ENCODE results near the gene CEPT1.

The CEPT1 gene

DNA sequence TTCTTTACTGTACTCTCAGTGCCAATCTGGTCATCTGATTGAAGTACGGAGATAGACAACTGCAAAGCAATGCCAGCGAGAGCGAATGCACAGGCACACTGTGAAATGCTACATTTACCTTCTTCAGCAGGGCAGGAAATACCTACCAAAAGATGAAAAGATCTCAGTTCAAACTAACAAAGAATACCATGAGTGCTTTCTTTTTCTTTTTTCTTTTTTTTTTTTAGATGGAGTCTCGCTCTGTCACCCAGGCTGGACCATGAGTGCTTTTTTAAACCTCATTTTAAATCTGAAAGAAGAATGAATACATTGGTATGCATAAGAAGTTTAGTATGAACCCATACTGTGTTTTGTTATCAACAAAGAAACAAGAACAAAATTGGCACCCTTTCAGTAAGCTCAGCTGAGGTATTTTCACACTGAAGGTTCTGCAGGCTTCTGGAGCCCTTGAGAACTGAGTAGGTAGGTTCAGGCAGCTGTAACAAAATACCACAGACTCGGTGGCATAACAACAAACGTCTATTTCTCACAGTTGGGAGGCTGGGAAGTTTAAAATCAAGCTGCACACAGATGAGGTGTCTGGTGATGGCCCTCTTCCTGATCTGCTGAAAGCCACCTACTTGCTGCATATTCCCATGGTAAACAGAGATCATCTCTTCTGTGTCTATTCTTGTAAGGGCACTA, 85.8 kb downstream of the CEPT1 start:
- H3K4me1 ChIP-seq (ENCODE audit: control insufficient read depth, low read depth, low read length), result peaks cover 10% of the 10 kb centered on the region
- no peaks in the 10 kb centered on the region for H3K9me3 ChIP-seq (ENCODE audit: control insufficient read depth, low read depth, low read length)
- H3K4me3 ChIP-seq (ENCODE audit: low read length), result no peak overlapping the region
- H3K27ac ChIP-seq (ENCODE audit: low read length), result no peak overlapping the region
- H3K27me3 ChIP-seq (ENCODE audit: control insufficient read depth, insufficient read depth, low read length), result no peaks in the 10 kb centered on the region
- H3K9ac ChIP-seq (ENCODE audit: low read length), result no peak overlapping the region
- H3K36me3 ChIP-seq (ENCODE audit: control insufficient read depth, low read depth, low read length), result no peaks in the 10 kb centered on the region

DNA sequence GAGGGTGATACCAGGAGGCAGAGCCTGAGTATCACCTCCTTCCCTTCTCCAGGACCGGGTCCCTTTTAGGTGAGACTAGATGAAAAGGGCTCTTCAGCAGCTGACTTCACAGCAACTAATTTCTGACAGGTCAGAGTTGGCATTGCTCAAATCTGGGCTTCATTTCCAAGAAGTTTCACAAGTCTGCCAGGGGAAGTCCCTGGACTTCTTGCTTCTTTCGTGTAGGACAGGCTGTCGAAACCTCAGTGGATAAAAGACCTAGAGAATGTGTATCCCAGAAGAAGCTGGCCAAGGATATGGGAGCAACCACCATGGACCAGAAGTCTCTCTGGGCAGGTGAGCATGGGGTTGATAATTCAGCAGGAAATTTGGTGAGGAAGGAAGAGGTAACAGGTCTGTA, 87.4 kb downstream of the CEPT1 start, which contains the start of gene CHI3L2:
Gene CHI3L2 (plus strand): TSS at position 280 of the 400 bp plus-strand sequence. CDS start 17 bp downstream, at position 297.
- Histone ChIP-seq H3K27ac (ENCODE audit: low read length) (no peak within 1 kb of the TSS), H3K4me1 (ENCODE audit: control insufficient read depth, low read depth, low read length) (peaks cover 9% of the 10 kb centered on the region), H3K9ac (ENCODE audit: low read length) (no peak within 1 kb of the TSS), H3K9me3 (ENCODE audit: control insufficient read depth, low read depth, low read length) (no peaks in the 10 kb centered on the region), H3K36me3 (ENCODE audit: control insufficient read depth, low read depth, low read length) (no peaks in the 10 kb centered on the region), H3K4me3 (ENCODE audit: low read length) (no peak within 1 kb of the TSS), H3K27me3 (ENCODE audit: control insufficient read depth, insufficient read depth, low read length) (no peaks in the 10 kb centered on the region)

DNA sequence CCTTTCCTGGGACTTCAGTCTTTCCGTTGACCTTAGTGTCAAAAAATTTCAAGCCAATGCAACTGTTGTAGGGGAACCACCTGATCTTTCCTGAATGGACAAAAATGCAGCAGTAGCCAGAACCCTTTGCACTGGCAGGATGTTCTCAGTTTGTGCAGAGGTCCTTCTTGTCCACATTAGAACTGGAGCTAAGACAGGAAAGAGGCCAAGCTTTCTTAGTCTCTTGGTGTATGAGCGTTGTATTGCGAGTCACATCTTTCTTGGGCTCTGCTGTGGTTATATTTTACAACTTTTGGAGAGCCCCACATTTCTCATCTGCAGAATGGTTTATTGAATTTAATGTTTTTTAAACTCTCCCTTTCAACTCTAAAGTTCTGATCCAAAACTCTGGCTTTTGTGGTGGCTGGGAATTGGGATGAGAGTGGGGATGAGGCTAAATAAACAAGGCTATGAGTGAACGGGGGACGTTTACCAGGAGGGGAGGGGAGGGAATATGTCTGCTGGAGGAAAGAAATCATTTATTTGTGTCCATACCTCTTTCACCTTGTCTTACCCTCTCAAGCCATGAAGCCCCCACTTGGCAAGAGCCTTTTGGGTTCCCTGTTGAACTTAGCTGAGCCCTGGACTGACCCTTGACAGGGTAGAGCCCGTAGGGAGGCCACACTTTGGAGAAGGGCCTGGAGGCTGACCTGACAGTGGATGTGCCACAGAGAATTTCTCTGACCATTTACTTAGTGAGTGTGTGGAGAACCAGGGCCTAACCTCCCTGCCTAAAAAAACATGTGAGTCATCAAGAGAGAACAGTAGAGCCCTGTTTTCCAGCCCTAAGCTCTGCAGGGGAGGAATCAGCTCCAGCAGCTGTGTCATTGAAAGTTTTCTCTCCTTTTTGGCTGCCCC, 88.1 kb downstream of the CEPT1 start:
- Histone ChIP-seq H3K27ac (ENCODE audit: low read length) (no peak overlapping the region), H3K9ac (ENCODE audit: low read length) (no peak overlapping the region), H3K36me3 (ENCODE audit: control insufficient read depth, low read depth, low read length) (no peaks in the 10 kb centered on the region), H3K4me3 (ENCODE audit: low read length) (no peak overlapping the region), H3K27me3 (ENCODE audit: control insufficient read depth, insufficient read depth, low read length) (no peaks in the 10 kb centered on the region), H3K4me1 (ENCODE audit: control insufficient read depth, low read depth, low read length) (peaks cover 6% of the 10 kb centered on the region), H3K9me3 (ENCODE audit: control insufficient read depth, low read depth, low read length) (no peaks in the 10 kb centered on the region)

DNA sequence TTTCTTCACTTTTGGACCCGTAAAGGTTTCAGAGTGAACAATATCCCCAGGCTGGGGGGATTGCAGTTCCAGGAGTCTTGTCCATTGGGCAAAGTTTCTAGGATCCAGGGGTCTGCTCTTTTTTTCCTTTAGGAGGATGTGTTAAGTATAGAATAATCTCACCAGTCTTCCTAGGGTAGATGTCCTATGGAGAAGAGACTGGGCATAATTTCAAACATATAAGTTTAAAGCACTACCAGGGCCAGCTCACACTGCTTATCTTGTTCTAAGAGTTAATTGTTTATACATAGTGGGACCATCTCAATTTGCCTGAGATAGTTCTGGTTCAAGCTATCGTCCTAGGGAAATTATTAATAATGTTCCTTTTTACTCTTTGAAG, 88.7 kb downstream of the CEPT1 start:
- no peak overlapping the region for H3K4me3 ChIP-seq (ENCODE audit: low read length)
- H3K9me3 ChIP-seq (ENCODE audit: control insufficient read depth, low read depth, low read length), result no peaks in the 10 kb centered on the region
- peaks cover 6% of the 10 kb centered on the region for H3K4me1 ChIP-seq (ENCODE audit: control insufficient read depth, low read depth, low read length)
- H3K9ac ChIP-seq (ENCODE audit: low read length), result no peak overlapping the region
- no peaks in the 10 kb centered on the region for H3K27me3 ChIP-seq (ENCODE audit: control insufficient read depth, insufficient read depth, low read length)
- no peak overlapping the region for H3K27ac ChIP-seq (ENCODE audit: low read length)
- H3K36me3 ChIP-seq (ENCODE audit: control insufficient read depth, low read depth, low read length), result no peaks in the 10 kb centered on the region

DNA sequence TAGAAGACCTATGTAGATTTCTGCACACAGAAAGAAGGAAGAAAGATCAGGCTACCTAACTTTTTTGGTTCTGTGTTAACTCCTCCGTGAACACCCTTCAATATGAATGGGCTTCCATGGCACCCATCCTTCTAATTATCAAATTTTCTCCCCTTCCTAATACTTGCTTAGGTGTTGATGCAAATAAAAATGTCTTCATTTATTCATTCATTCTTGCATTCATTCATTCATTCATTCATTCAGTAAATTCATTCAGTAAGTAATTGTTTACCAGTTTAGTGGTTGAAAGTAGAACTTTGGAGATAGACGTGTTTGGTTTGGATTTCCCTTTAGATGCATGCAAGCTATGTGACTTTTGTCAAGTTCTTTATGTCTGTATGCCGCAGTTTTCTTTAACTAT, 92.1 kb downstream of the CEPT1 start:
- no peaks in the 10 kb centered on the region for H3K4me1 ChIP-seq (ENCODE audit: control insufficient read depth, low read depth, low read length)
- no peaks in the 10 kb centered on the region for H3K9me3 ChIP-seq (ENCODE audit: control insufficient read depth, low read depth, low read length)
- H3K9ac ChIP-seq (ENCODE audit: low read length), result no peak overlapping the region
- no peak overlapping the region for H3K27ac ChIP-seq (ENCODE audit: low read length)
- H3K27me3 ChIP-seq (ENCODE audit: control insufficient read depth, insufficient read depth, low read length), result no peaks in the 10 kb centered on the region
- H3K4me3 ChIP-seq (ENCODE audit: low read length), result no peak overlapping the region
- H3K36me3 ChIP-seq (ENCODE audit: control insufficient read depth, low read depth, low read length), result no peaks in the 10 kb centered on the region

DNA sequence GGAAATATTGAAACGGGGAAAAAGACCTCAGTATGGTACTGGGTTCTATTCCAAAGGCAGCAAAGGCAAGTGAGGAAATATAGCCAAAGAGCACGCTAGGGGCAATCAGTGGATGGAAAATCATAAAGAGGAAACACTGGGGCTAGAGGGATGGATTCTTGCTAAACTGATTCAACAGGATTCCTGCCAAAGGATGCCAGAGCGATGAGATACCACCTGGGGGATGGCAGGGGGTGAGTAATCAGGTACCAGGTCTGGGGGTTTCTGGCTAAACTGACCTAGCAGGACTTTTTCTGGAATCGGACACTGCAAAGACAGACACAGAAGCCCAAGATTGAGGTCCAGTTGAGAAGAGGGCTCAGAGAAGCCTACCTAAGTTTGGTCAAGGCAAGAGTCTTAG, 94.2 kb downstream of the CEPT1 start:
- H3K4me3 ChIP-seq (ENCODE audit: low read length), result no peak overlapping the region
- H3K27ac ChIP-seq (ENCODE audit: low read length), result no peak overlapping the region
- no peaks in the 10 kb centered on the region for H3K36me3 ChIP-seq (ENCODE audit: control insufficient read depth, low read depth, low read length)
- no peaks in the 10 kb centered on the region for H3K9me3 ChIP-seq (ENCODE audit: control insufficient read depth, low read depth, low read length)
- no peaks in the 10 kb centered on the region for H3K27me3 ChIP-seq (ENCODE audit: control insufficient read depth, insufficient read depth, low read length)
- no peak overlapping the region for H3K9ac ChIP-seq (ENCODE audit: low read length)
- no peaks in the 10 kb centered on the region for H3K4me1 ChIP-seq (ENCODE audit: control insufficient read depth, low read depth, low read length)
